OCI-LY3 (cell line): ENCODE data around the gene NUDT1.

Experiments used
- H2AFZ ChIP-seq: fragments of 200-600, 300-600 bp; shearing (Covaris generic); 2 replicates; pipeline ENCODE4 v1.6.0; 2014; ENCODE audit warnings: antibody characterized with exemption, low read depth, low read length
- H3K27ac ChIP-seq: fragments of 200-600, 300-600 bp; sonication (generic); 2 replicates; pipeline ENCODE4 v1.5.1; 2014; ENCODE audit warnings: mild to moderate bottlenecking, low read length, moderate library complexity, mixed read lengths
- H3K27me3 ChIP-seq: fragments of 200-600, 300-600 bp; sonication (generic); 2 replicates; pipeline ENCODE4 v1.6.1; 2014; ENCODE audit warnings: low read depth, low read length, mixed read lengths
- H3K36me3 ChIP-seq: fragments of 200-600, 300-600 bp; sonication (generic); replicated peaks from 2 replicates; pipeline ENCODE3; 2014; ENCODE audit warnings: low read depth, low read length, mixed read lengths
- H3K4me1 ChIP-seq: fragments of 300-600, 200-600 bp; sonication (generic); 2 replicates; pipeline ENCODE4 v1.6.1; 2014; ENCODE audit warnings: low read length, mixed read lengths
- H3K4me2 ChIP-seq: fragments of 200-600, 300-600 bp; sonication (generic); 2 replicates; pipeline ENCODE4 v1.6.1; 2014; ENCODE audit warnings: low read length, mixed read lengths
- H3K4me3 ChIP-seq: fragments of 300-600, 200-600 bp; sonication (generic); 2 replicates; pipeline ENCODE4 v1.5.1; 2014; ENCODE audit warnings: antibody characterized with exemption, mild to moderate bottlenecking, low read length, moderate library complexity
- H3K79me2 ChIP-seq: fragments of 300-600, 200-600 bp; shearing (Covaris generic); 2 replicates; pipeline ENCODE4 v1.6.1; 2014; ENCODE audit warnings: mild to moderate bottlenecking, low read length, mixed read lengths
- H3K9ac ChIP-seq: fragments of 300-600, 200-600 bp; shearing (Covaris generic); 2 replicates; pipeline ENCODE4 v1.6.0; 2014; ENCODE audit warnings: mild to moderate bottlenecking, low read length, moderate library complexity
- H3K9me3 ChIP-seq: fragments of 200-600, 300-600 bp; shearing (Covaris generic); 2 replicates; pipeline ENCODE4 v1.6.1; 2014; ENCODE audit warnings: low read length, mixed read lengths; ENCODE audit not compliant: insufficient read depth
- H4K20me1 ChIP-seq: fragments of 200-600, 300-600 bp; sonication (generic); 2 replicates; pipeline ENCODE4 v1.6.1; 2016; ENCODE audit warnings: low read length, mixed read lengths; ENCODE audit not compliant: insufficient read depth
- CTCF ChIP-seq: fragments of 200-600, 300-600 bp; sonication (generic); IDR thresholded peaks from 2 replicates; pipeline ENCODE4 v1.5.1; 2014; ENCODE audit warnings: antibody characterized with exemption, low read length, low read depth
- EZH2phosphoT487 ChIP-seq: fragments of 200-600 bp; shearing (Covaris generic); IDR thresholded peaks from 2 replicates; pipeline ENCODE4 v1.6.1; 2018; ENCODE audit warnings: antibody characterized with exemption, mixed run types, low read depth

The NUDT1 gene

GRCh38 chr7:2296832-2297231 is 54.8 kb downstream of the NUDT1 start:
- Histone ChIP-seq H3K27me3 (no peaks in the 10 kb centered on the region), H3K4me3 (no peak overlapping the region), H3K4me1 (peaks cover 40% of the 10 kb centered on the region), H3K9me3 (no peaks in the 10 kb centered on the region), H3K27ac (no peak overlapping the region), H3K36me3 (no peaks in the 10 kb centered on the region), H2AFZ (no peak overlapping the region), H3K9ac (no peak overlapping the region), H4K20me1 (no peaks in the 10 kb centered on the region; the same call in 1 of the 2 replicates), H3K4me2 (no peak overlapping the region), H3K79me2 (peaks cover 39% of the 10 kb centered on the region)
- TF ChIP-seq EZH2phosphoT487 (no peak), CTCF (no peak)

GRCh38 chr7:2299131-2299829 is 57.3 kb downstream of the NUDT1 start:
- Histone ChIP-seq H3K9ac (no peak overlapping the region), H3K27ac (peak overlapping the region; percentile 44), H3K79me2 (peaks cover 37% of the 10 kb centered on the region), H3K27me3 (no peaks in the 10 kb centered on the region), H3K36me3 (no peaks in the 10 kb centered on the region), H3K4me3 (peak overlapping the region; percentile 42), H3K9me3 (no peaks in the 10 kb centered on the region), H4K20me1 (no peaks in the 10 kb centered on the region; the same call in 1 of the 2 replicates), H3K4me2 (peak overlapping the region; percentile 73), H3K4me1 (peaks cover 40% of the 10 kb centered on the region), H2AFZ (no peak overlapping the region)
- TF ChIP-seq EZH2phosphoT487 = no peak
- TF ChIP-seq CTCF = no peak

GRCh38 chr7:2299870-2300512 is 58.0 kb downstream of the NUDT1 start:
- Histone ChIP-seq H3K4me3 (peak overlapping the region; percentile 42), H3K4me2 (peak overlapping the region; percentile 73), H4K20me1 (no peaks in the 10 kb centered on the region; the same call in 1 of the 2 replicates), H3K36me3 (no peaks in the 10 kb centered on the region), H3K27me3 (no peaks in the 10 kb centered on the region), H3K27ac (peak overlapping the region; percentile 44), H2AFZ (no peak overlapping the region), H3K4me1 (peaks cover 39% of the 10 kb centered on the region), H3K9me3 (no peaks in the 10 kb centered on the region), H3K79me2 (peaks cover 38% of the 10 kb centered on the region), H3K9ac (no peak overlapping the region)
- no peak for TF ChIP-seq CTCF
- no peak for TF ChIP-seq EZH2phosphoT487
